Right ventricle myocardium superior (tissue), 1 donor: Measurements from ENCODE around the gene INO80. TPM values are rescaled to one million over a fixed set of nuclear protein-coding genes. Genes with fewer than 3 reads are reported as not detected.

Source experiments
- ATAC-seq: fragments of 200-7000 bp; cut with Tn5 transposase; one replicate; pipeline ENCODE4 v1.9.1; 2020; ENCODE audit warnings: mild to moderate bottlenecking; ENCODE audit not compliant: poor library complexity
- DNase-seq: peaks from one replicate; pipeline ENCODE4 v3.0.0-alpha.2; 2020
- intact Hi-C: fragments of 100-400 bp; cut with DNase I; formaldehyde crosslinking; loops from one replicate; pipeline ENCODE4 v1.11.2; 2022
- total RNA-seq: library from RNA; stranded (reverse); fragmentation: NEBNext Ultra II Directional; extraction: Animal tissue kit (Norgen Biotek cat#: 25700); gene quantifications from one replicate; pipeline ENCODE4 v1.2.1, GENCODE V29; 2021
- donor health status: DM: no; HTN: yes; CAD: no; lungs with severe emphysema.

Gene INO80
- total RNA-seq, 1 donor from 2014 or later = 9.4 TPM

- intact Hi-C loops = loop anchor here (5.0 kb wide), 2 partner anchors 35 to 80 kb away; no protein-coding TSS in a partner anchor
- peak; percentile 36 for DNase-seq
- ATAC-seq = peak; percentile 3
Observed at GRCh38 chr15:40942337-40942854, 173.7 kb downstream of the INO80 start.

GRCh38 chr15:40941528-40942336 is 174.3 kb downstream of the INO80 start:
- DNase-seq = peak; percentile 88
- intact Hi-C loops = loop anchor here (5.0 kb wide), 2 partner anchors 34 to 81 kb away; no protein-coding TSS in a partner anchor
- ATAC-seq = peak; percentile 86

GRCh38 chr15:40941068-40941527 is 175.0 kb downstream of the INO80 start:
- intact Hi-C loops = loop anchor here (5.0 kb wide), 2 partner anchors 34 to 81 kb away; no protein-coding TSS in a partner anchor
- ATAC-seq (no peak), DNase-seq (no peak)

GRCh38 chr15:40940296-40940801 is 175.7 kb downstream of the INO80 start:
- intact Hi-C loops = loop anchor here (5.0 kb wide), 2 partner anchors 33 to 82 kb away; no protein-coding TSS in a partner anchor
- ATAC-seq (peak; percentile 9), DNase-seq (peak; percentile 61)

- intact Hi-C loops = no loop called here
- DNase-seq (peak; percentile 42), ATAC-seq (no peak)
Observed at GRCh38 chr15:40938536-40938870, 177.6 kb downstream of the INO80 start.

- DNase-seq = peak; percentile 44
- intact Hi-C loops = no loop called here
- ATAC-seq = peak; percentile 49
Observed at GRCh38 chr15:40937762-40938535, 178.1 kb downstream of the INO80 start.

GRCh38 chr15:40936709-40937666 is 179.1 kb downstream of the INO80 start:
- ATAC-seq = peak; percentile 36
- DNase-seq = no peak

GRCh38 chr15:40936234-40936708 is 179.8 kb downstream of the INO80 start:
- DNase-seq = no peak
- intact Hi-C loops = no loop called here
- no peak for ATAC-seq

More at GRCh38 chr15:40936709-40937666, 179.1 kb downstream of the INO80 start:
- intact Hi-C loops = no loop called here

- intact Hi-C loops = no loop called here
- no peak for ATAC-seq
- no peak for DNase-seq
Observed at GRCh38 chr15:40934457-40934856, 181.6 kb downstream of the INO80 start.

GRCh38 chr15:40933517-40933902 is 182.6 kb downstream of the INO80 start:
- no peak for DNase-seq
- ATAC-seq = no peak
- intact Hi-C loops = no loop called here

- intact Hi-C loops = no loop called here
- ATAC-seq (no peak), DNase-seq (no peak)
Observed at GRCh38 chr15:40932649-40933516, 183.2 kb downstream of the INO80 start.

- DNase-seq = no peak
- ATAC-seq = no peak
- intact Hi-C loops = no loop called here
Observed at GRCh38 chr15:40932156-40932555, 183.9 kb downstream of the INO80 start.

GRCh38 chr15:40931300-40932142 is 184.6 kb downstream of the INO80 start:
- intact Hi-C loops = no loop called here
- ATAC-seq (no peak), DNase-seq (no peak)

- intact Hi-C loops = no loop called here
- ATAC-seq (peak; percentile 38), DNase-seq (peak; percentile 77)
Observed at GRCh38 chr15:40930430-40931299, 185.4 kb downstream of the INO80 start.
